Chondrocyte (in vitro differentiated cells): ENCODE measurements around the gene IFI44L. TPM values are rescaled to one million over a fixed set of nuclear protein-coding genes. Genes with fewer than 3 reads are reported as not detected.

Experiments used
- DNase-seq: peaks from one replicate; pipeline ENCODE4 v3.0.0; 2021; ENCODE audit warnings: mixed read lengths, low spot score
- H3K27ac Mint-ChIP-seq: one replicate; pipeline ENCODE4 v1.8.0; 2021; ENCODE audit warnings: mild to moderate bottlenecking, moderate library complexity, mixed read lengths; ENCODE audit not compliant: unreplicated experiment
- H3K27me3 Mint-ChIP-seq: 2 replicates; pipeline ENCODE4 v1.8.0; 2021; ENCODE audit warnings: low read depth, mixed read lengths
- H3K36me3 Mint-ChIP-seq: 2 replicates; pipeline ENCODE4 v1.8.0; 2021; ENCODE audit warnings: low read depth, mixed read lengths
- H3K4me1 Mint-ChIP-seq: 2 replicates; pipeline ENCODE4 v1.8.0; 2021; ENCODE audit warnings: low read depth, mild to moderate bottlenecking, mixed read lengths
- H3K4me3 Mint-ChIP-seq: one replicate; pipeline ENCODE4 v1.8.0; 2021; ENCODE audit warnings: mild to moderate bottlenecking, moderate library complexity, mixed read lengths; ENCODE audit not compliant: unreplicated experiment
- H3K9me3 Mint-ChIP-seq: 2 replicates; pipeline ENCODE4 v1.8.0; 2021; ENCODE audit warnings: low read depth, mixed read lengths
- long read RNA-seq: library from polyadenylated mRNA; stranded (forward); transcript quantifications from one replicate; pipeline ENCODE4 v2.0.0, GENCODE V29; 2021
- total RNA-seq: library from RNA; stranded (reverse); gene quantifications from 3 replicates; pipeline ENCODE4 v1.2.1, GENCODE V29; 2021
- TF ChIP-seq, protein P1 (sequence below): fragments of 200-600 bp; sonication (generic); IDR thresholded peaks from 2 replicates; pipeline ENCODE4 v1.5.0; 2021; ENCODE audit warnings: antibody characterized with exemption, mild to moderate bottlenecking, moderate library complexity

The IFI44L gene
- 8.3 to 29.7 TPM (median 10.8 TPM) in 3 replicates for total RNA-seq
- long read RNA-seq, full-length matches to known transcripts = 2 of 6 reads
- long read RNA-seq, partial matches to known transcripts = 0 of 6 reads
- long read RNA-seq, other reads (novel, unspliced or antisense) = 4 of 6 reads

DNA sequence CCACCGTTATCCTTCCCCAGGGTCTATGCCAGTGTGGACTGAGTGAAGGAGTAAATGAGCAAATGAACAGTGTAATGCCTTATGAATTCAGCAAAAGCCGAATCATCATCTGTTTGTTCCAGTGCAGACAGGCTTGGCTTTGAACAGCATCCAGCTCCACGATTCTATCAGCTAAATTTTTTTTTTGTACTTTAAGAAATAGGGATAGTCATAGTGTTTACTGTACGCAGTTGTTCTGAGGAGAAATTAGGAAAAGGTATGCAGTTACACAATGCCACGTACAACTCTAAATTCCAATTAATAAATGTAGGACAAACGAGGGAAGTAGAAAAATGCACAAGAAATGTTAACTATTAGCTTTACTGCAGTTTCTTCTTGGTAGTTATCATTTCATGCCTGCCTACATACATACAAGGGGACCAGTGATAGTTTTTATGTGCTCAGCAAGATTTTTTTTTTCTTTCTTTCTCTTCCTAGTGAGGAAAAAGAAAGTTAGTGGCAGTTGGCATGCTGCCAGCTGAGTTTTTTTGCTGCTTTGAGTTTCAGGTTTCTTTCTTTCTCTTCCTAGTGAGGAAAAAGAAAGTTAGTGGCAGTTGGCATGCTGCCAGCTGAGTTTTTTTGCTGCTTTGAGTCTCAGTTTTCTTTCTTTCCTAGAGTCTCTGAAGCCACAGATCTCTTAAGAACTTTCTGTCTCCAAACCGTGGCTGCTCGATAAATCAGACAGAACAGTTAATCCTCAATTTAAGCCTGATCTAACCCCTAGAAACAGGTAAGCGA lies at the start of gene IFI44L:
Gene IFI44L, plus strand, starts transcription at position 646 of the 777 bp plus-strand sequence. CDS start 7,468 bp downstream, outside the sequence.
- Mint-ChIP-seq H3K4me3 (peak within 1 kb of the TSS; percentile 62), H3K36me3 (no peaks in the 10 kb centered on the region), H3K9me3 (no peaks in the 10 kb centered on the region), H3K27ac (peak within 1 kb of the TSS; percentile 74), H3K27me3 (no peaks in the 10 kb centered on the region), H3K4me1 (peaks cover 41% of the 10 kb centered on the region)
- no peak for DNase-seq
- TF ChIP-seq, protein P1, sequence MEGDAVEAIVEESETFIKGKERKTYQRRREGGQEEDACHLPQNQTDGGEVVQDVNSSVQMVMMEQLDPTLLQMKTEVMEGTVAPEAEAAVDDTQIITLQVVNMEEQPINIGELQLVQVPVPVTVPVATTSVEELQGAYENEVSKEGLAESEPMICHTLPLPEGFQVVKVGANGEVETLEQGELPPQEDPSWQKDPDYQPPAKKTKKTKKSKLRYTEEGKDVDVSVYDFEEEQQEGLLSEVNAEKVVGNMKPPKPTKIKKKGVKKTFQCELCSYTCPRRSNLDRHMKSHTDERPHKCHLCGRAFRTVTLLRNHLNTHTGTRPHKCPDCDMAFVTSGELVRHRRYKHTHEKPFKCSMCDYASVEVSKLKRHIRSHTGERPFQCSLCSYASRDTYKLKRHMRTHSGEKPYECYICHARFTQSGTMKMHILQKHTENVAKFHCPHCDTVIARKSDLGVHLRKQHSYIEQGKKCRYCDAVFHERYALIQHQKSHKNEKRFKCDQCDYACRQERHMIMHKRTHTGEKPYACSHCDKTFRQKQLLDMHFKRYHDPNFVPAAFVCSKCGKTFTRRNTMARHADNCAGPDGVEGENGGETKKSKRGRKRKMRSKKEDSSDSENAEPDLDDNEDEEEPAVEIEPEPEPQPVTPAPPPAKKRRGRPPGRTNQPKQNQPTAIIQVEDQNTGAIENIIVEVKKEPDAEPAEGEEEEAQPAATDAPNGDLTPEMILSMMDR = no peak

DNA sequence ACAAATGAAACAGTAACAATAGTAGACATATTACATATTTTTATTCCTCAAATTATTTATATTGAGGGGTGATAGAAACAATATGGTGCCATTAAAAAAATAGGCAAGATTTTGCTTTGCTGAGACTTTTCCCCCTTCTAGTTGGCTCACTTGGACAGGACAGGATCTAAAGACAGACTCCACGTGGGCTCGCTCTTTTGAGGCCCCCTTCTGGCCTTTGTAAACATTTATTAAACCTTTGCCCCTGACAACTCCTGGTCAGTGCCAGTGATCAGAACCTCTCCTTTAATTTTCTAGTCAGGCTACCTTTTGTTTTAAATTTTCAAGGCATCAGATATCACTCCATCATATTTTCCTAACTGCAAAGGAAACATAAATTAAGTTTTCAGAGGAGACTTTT lies 49.7 kb upstream of the IFI44L start:
- H3K4me1 Mint-ChIP-seq = no peaks in the 10 kb centered on the region
- peaks cover 3% of the 10 kb centered on the region for H3K9me3 Mint-ChIP-seq
- DNase-seq = no peak
- H3K4me3 Mint-ChIP-seq = no peak overlapping the region
- no peaks in the 10 kb centered on the region for H3K27me3 Mint-ChIP-seq
- TF ChIP-seq, protein P1 = no peak
- no peak overlapping the region for H3K27ac Mint-ChIP-seq
- no peaks in the 10 kb centered on the region for H3K36me3 Mint-ChIP-seq

DNA sequence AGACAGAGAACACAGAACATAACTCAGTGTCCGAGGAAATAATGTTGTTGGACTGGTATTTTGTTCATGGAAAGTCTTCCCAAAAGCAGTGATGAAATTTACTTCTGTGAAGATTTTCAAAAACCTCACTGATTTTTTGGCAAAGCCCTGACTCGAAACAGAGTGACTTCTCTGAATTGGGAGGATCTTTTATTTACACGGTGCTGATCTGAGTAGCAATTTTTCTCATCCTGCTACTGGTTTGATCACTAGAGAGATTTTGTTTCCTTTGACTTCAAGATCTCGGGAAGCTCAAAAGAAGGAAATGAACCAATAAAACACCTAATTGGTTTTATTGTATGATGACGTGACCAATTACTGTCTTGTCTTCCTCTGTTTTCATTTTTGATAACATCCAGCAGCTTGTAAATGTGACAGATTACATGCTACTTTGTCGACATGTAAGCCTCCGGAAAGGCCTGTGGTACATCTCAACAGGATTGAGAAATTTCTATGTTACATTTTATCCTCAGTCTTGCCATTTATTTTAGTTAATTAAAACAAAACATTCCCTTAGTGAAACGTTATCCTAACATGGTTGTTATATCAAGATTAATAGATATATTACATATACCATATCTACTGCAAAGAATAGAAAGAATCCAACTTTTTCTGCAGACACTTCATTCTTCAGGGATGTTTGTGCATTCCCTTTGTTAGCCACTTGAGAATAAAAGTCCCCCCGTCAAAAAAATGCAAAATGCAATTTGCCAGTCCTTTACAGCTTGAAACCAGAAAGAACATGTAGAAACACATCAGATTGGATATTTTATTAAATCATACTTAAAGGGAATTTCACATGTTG lies 42.8 kb upstream of the IFI44L start:
- DNase-seq = no peak

DNA sequence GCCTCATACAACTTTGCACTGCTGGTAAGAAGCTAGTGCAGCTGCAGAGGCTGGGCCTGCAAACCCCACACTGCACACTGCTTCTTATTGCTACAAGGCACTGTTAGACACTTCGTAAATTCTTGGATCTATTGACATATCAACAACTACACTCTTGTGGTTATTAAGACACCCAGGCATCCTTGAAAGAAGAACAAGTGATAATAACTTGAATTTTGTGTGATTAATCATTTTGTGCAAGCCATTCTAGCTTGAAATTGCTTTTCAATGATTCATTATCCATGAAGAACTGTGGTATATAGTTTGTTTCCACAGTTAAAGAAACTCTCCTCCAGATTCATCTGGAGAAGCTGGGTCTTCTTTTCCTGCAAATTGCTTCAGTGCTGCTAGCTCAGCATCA lies 33.7 kb upstream of the IFI44L start:
- Mint-ChIP-seq H3K27ac (peak overlapping the region; percentile 18), H3K9me3 (no peaks in the 10 kb centered on the region), H3K4me3 (no peak overlapping the region), H3K4me1 (peaks cover 9% of the 10 kb centered on the region), H3K27me3 (peaks cover 3% of the 10 kb centered on the region), H3K36me3 (no peaks in the 10 kb centered on the region)
- DNase-seq = no peak
- TF ChIP-seq, protein P1 = no peak

More for the DNA sequence above, 42.8 kb upstream of the IFI44L start:
- Mint-ChIP-seq H3K27me3 (no peaks in the 10 kb centered on the region), H3K9me3 (peaks cover 3% of the 10 kb centered on the region), H3K27ac (no peak overlapping the region), H3K4me3 (no peak overlapping the region), H3K4me1 (no peaks in the 10 kb centered on the region), H3K36me3 (no peaks in the 10 kb centered on the region)
- TF ChIP-seq, protein P1 = no peak

DNA sequence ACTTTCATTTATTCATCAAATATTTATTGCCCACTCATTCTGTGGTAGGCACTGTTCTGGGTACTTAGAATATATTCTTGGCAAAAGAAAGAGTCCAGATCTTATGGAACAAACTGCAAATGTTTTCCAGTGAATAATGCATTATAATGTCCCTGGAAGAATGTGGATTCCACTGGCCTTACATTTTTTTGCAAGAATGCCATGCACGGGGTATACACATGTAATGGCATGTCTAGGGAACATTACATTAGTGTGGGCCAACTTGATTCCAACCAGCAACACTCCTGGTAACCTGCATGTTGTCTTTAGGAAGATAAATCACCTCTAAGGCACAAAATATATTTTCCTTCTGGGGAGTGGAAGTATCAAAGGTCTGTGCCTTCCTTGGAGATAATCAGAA lies 33.0 kb upstream of the IFI44L start:
- TF ChIP-seq, protein P1 = no peak
- no peak overlapping the region for H3K4me3 Mint-ChIP-seq
- H3K27ac Mint-ChIP-seq = no peak overlapping the region
- H3K36me3 Mint-ChIP-seq = no peaks in the 10 kb centered on the region
- DNase-seq = no peak
- peaks cover 3% of the 10 kb centered on the region for H3K27me3 Mint-ChIP-seq
- peaks cover 13% of the 10 kb centered on the region for H3K4me1 Mint-ChIP-seq
- no peaks in the 10 kb centered on the region for H3K9me3 Mint-ChIP-seq
